ENCODE results near the gene SORT1.
"Not testable (repeated sequence)": the region's sequence is repeated elsewhere in the genome, so short reads cannot be mapped to it uniquely, and the experiment has no call there.

The SORT1 gene

GRCh38 chr1:109379422-109379821, 18.3 kb downstream of the SORT1 start:
- no peak for DNase-seq

DNA sequence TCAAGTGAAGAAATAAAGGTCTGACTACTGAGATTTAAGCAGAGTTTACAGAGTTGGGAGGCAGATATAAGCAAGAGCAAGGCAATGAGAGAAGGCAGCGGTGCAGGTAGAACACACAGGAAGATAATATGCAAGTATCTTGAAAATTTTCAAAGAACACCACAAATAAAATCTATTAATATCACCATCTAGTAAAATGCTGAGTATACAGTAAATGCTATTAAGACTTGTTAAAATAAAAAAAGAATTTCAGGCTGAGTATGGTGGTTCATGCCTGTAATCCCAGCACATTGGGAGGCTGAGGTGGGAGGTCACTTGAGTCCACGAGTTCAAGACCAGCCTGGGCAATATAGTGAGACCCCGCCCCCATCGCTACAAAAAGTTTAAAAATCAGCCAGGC, 20.0 kb downstream of the SORT1 start:
- no peak for DNase-seq

DNA sequence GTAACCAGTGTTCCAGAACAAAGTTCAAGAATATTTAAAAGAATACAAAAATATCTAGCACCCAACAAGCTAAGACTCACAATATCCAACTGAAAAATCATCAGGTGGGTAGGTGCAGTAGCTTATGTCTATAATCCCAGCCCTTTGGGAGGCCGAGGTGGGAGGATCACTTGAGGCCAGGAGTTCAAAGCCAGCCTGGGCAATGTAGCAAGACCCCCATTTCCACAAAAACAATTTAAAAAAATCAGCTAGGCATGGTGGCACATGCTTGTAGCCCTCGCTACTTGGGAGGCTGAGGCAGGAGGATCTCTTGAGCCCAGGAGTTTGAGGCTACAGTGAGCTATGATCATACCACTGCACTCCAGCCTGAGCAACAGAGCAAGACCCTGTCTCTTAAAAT, 24.0 kb downstream of the SORT1 start:
- not testable (repeated sequence) for DNase-seq

DNA sequence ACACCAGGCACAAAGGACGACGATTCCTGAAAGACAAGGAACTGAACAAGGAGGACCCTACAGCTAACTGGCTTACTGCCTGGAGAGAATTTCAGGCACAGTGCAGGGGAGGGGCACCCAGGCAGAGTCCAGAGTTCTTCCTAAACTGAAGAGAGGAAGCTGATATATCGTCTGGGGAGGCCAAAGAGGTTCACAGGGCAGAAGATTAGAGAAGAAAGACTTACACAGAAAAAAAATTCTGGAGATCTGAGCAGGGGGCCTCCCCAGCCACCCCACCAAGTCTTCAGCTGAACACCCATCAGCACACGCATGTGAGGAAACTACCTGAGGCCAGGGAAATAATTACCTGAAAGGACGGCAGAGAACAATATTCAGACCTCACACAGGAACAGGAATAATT, 24.6 kb downstream of the SORT1 start:
- DNase-seq, result no peak

DNA sequence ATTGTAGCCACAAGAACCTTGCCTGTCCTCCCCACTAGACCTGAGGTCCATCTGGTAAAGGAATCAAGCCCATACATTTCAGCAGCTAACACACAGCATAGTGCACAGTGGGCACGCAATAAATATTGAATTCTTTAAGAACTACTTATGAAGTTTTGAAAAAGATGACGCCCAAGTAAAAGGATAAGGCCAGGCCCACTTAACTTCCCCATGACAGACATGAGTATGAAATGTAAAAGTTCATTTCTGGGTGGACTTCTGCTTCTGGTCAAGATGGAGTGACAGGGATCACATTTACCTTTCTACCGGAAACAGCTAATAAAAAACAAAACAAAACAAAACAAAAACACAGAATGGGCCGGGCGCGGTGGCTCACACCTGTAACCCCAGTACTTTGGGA, 25.4 kb downstream of the SORT1 start:
- DNase-seq, result no peak

DNA sequence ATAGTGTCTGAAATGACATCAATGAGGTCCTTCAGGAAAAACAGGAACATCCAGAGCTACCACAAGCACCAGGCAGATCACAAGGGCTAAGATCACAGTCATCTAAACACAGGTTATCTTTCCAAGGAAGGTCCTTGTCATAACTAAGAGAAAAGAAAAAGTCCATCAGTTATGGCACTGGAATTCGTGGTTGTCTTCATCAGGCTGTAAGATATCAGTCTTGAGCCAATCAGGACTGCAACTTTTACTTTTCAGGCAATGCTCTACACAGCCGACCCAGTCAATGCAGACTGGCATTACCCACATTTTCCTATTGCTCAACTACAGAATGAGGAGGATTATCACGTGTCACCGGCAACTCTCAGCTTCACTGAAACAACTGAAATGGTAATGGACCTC, 26.4 kb downstream of the SORT1 start:
- no peak for DNase-seq

DNA sequence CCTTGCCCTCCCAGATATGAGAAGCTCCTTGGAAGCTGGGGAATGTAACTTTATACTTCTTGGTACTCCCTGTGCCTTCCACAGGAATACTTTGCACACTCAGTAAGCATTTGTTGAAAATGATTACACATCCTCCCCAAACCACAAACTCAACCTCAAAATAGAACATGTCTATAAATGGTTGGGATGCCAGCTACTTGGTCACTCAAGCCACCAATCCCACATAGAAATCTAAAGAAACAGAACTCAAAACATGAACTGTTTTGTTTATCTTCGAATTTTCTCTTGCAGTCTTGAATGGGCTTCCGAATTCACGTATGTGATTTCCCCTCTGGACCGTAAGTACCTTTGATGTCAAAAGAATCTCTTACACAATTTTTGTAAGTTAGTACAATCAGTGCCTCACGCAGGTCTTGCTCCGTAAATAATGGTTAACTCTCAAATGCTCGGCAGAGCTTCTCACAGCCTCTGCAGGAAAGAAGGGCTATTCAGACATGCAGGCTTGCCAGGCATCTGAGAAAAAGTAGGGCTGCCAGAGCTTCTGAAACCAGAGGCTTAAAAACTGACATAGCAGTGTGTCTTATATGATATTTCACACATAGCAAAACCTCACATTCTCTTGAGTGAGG, 26.9 kb downstream of the SORT1 start:
- DNase-seq, result no peak

GRCh38 chr1:109369167-109369746, 28.5 kb downstream of the SORT1 start:
- DNase-seq, result no peak

GRCh38 chr1:109368464-109368863, 29.3 kb downstream of the SORT1 start:
- peak; percentile 46 for DNase-seq

- no peak for DNase-seq
Observed at GRCh38 chr1:109367626-109368025, 30.1 kb downstream of the SORT1 start.

- no peak for DNase-seq
Observed at GRCh38 chr1:109365642-109366204, 32.0 kb downstream of the SORT1 start.

DNA sequence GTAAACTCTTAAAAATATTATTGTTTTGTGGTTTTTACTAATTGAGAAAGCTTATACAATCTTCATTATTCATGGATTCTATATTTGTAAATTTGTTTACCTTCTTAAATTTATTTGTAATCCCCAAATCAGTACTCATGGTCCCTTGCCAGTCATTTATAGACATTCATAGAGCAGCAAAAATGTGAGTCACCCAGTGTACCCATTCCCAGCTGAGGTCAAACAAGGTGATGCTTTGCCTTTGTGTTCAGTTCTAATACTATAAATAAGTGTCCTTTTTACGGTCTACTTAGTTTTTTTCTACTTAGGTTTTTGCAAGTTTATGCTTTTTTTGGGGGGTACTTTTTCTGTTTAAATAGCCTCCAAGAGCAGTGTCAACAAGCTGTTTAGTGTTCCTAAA, 36.1 kb downstream of the SORT1 start:
- DNase-seq, result no peak

GRCh38 chr1:109361069-109361468, 36.6 kb downstream of the SORT1 start:
- no peak for DNase-seq

DNA sequence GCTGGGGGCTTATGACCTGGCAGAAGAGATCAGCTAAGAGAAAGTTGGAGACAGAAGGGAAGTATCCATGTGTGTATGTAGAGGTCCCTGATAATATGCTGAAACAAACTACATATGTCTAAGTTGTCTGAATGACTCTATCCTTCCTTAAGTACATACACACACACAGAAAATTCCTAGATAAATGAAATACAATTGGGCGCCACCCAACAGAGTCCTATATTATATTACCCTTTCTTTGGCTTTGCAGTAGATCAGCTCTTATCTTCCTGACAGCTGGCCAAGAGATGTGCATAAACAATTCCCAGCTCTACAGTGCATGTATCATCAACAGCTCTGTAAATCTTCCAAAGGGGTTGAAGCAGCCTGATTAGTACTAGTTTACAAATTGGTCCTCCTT, 40.1 kb downstream of the SORT1 start:
- peak; percentile 6 for DNase-seq

GRCh38 chr1:109356915-109357314, 40.8 kb downstream of the SORT1 start:
- DNase-seq, result no peak

DNA sequence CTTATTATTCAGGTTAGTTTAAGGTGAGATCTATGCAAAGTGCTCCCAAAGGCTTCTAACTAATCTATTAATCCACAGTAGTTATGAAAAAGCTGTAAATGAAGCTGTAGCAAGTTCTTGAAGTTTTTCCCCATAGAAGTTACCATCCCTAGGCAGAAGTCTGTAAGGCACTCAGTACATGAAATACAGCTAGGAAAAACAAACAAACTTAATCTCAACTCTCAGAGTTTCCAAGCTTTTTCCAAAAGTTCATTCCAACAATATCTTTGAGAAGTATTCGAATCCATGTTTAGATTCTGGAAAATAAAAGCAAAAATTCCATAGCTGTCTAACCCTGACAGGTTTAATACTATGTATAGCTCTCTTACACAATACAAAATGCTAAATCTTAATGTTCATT, 41.2 kb downstream of the SORT1 start:
- DNase-seq, result no peak

GRCh38 chr1:109354929-109355328, 42.8 kb downstream of the SORT1 start:
- no peak for DNase-seq

DNA sequence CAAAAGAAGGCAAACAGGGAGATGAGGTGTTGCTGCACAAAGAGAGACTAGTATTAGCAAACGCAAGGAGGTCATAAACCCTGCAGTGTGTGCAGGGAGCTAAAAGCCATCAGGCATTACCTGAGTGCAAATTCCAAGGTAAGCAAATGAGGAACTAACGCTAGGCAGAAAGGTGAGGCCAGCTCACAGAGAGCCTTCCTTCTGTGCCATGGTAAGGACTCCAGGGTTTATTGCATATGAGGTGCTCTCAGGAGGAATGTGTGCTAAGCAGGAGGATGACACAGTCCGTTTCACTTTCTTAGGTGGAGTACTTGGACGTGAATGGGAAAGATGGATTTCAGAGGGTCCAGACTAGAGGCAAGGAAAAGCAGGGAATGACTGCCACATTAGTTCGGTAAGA, 46.3 kb downstream of the SORT1 start:
- no peak for DNase-seq

GRCh38 chr1:109350655-109351054, 47.1 kb downstream of the SORT1 start:
- no peak for DNase-seq

DNA sequence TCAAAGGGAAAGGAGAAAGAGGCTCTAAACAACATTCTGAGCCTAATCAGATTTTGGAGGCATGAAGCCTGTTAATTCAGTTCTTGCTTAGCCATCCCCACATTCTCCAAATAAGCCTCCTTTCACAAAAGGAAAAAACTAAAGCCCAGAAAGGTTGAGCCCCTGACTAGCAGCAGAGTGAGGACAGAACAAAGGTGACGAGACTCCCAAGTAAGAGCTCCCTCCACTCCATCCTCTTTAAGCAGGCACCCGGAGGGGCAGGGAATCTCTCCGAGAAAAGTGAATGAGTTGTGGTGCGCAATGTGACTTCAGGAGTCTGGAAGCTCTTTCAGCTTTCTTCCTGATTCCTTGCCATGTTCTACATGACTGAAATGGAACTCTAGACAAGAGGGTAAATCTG, 47.5 kb downstream of the SORT1 start:
- DNase-seq, result no peak

DNA sequence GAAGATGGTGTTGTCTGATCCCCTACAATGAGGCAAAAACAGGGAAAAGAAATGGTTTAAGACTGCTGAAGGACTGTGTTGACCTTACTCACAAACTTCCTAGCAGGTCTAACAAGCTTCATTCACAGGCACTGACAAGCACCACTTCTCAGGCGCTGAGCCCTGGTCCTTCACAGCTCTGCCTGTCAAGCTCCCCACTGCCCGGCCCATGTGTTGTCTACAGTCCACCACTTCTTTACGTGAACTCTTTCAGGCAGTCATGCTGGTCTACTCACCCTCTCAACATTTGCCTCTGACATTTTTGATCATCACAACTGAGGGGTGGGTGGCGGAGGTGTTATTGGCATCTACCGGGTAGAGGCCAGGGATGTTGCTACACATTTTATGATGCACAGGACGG, 50.2 kb downstream of the SORT1 start:
- DNase-seq, result no peak

DNA sequence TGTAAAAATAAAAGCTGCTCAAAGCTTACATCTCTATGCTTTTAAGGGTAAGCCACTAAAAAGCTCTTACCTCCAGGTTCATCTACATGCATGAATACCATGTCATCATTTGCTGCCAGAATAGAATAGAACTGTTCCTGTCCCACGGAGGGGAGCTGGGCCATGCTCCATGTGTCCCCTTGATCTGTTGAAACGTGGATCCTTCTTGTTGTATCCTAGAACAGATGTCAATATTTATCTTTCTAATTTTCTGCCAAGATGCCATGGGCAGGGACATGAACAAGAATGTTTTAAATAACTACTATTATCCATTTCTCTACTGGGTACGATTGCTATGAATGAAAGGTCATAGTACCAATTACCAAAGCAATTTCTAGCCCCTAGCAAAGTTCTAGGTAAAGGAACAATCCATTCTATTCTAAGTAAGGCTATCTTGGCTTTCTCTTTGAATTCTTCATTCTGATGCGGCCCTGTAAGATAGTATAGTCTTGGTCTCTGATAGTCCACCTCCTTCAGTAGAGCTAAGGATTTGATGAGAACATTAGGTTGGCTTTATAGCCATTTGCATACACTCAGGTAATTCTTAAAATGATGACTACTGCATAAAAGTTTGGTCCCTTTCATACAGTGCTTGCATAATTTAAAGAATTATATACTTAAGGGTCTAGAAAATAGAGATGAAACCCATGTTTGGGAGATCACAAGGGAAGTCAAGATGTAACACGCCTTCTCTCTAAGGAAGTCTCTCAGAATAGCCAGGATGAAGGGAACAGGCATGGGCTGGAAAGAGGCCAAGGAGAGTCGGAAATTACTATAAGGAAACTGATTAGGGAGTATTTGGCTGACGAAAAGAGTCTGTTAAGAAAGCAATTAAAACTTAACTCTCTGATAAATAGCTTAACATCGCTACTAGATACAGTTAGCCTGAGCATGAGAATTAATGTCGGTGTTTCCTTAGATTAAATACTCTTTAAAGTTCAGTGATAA, 55.5 kb downstream of the SORT1 start:
- DNase-seq, result no peak

GRCh38 chr1:109338608-109339007, 59.1 kb downstream of the SORT1 start:
- no peak for DNase-seq

GRCh38 chr1:109338091-109338490, 59.6 kb downstream of the SORT1 start:
- DNase-seq, result no peak

Data from NCI-H82 (cell line).